Inferior parietal cortex (tissue), 1 donor: ENCODE measurements around the gene IFNA17.
"Not testable (repeated sequence)": the region's sequence is repeated elsewhere in the genome, so short reads cannot be mapped to it uniquely, and the experiment has no call there.

Experiments
- DNase-seq: peaks from one replicate; pipeline ENCODE4 v3.0.0-alpha.2; 2016; ENCODE audit errors: extremely low spot score

The IFNA17 gene

DNA sequence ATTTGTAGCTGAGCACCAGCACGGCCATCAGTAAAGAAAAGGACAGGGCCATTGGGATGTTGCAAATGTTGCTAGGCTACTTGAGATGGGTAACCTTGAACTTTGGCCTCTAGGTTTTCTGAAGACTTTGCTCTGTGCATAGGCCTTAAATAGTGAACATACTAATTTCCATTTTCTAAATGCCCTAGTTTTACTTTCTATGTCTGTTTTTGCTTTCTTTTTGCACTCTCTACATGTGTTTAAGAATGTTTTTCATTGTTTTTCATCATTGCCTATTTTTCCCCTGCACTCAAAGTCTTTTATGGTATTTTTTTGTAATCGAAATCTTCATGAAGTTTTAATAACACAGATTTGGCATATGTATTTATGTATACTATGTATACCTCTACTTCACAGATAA lies at the start of gene IFNA17:
IFNA17 (minus strand) TSS at position 101 of the 400 bp plus-strand sequence; CDS start at position 52, 49 bp downstream.
- DNase-seq: no peak

DNA sequence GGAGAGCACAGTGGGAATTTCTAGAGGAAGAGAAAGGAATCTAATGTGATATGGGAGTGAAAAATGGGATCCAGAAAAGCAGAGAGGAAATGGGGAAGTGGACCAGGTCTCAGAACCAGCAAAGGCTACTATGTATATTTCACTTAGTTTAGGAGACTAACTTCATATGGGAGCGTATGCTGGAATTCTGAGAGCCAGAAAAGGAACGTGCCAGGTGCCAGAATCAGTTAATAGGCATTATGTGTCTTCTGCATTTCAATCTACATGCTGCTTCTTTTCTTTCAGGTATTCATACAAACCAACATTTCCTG lies 40.3 kb upstream of the IFNA17 start:
- DNase-seq: no peak

DNA sequence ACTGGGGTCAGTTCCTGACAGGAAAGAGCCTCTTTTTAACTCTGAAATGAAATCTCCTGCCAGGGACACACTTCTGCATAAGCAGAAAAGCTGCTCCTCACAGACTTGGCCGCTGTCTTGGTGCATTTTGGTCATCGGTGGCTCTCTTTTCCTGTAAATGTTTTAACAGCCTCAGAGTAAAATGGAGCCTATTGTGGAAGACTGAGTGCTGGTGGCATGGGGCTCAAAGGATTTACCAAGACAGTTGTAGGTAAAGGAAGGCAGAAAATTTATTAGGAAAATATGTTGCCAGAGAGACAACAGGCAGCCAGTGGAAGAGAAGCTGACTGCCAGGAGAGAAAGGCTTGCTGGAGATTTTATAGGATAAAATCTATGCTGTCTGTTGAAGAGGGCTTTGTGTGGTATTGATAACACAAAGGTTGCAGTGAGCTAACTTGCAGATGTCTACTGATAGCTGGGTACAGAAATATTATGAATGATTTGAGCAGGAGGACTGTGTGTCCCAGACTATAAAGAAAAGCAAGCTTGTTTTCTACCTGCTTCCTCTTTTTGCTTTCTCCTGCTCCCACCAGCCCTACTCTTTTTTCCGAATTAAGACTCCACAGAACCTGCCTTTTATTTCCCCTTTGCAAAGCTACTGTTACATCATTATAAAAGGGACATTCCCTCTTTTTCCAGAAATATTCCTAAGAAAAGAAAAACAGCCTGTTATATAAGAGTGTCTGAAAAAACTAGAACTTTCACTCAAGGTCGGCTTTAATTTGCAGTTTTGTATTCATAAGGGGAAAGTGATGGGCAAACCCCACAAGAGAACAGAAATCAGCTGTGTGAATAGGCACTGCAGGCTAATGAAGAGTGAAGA lies 39.7 kb upstream of the IFNA17 start:
- peak; percentile 5 for DNase-seq

DNA sequence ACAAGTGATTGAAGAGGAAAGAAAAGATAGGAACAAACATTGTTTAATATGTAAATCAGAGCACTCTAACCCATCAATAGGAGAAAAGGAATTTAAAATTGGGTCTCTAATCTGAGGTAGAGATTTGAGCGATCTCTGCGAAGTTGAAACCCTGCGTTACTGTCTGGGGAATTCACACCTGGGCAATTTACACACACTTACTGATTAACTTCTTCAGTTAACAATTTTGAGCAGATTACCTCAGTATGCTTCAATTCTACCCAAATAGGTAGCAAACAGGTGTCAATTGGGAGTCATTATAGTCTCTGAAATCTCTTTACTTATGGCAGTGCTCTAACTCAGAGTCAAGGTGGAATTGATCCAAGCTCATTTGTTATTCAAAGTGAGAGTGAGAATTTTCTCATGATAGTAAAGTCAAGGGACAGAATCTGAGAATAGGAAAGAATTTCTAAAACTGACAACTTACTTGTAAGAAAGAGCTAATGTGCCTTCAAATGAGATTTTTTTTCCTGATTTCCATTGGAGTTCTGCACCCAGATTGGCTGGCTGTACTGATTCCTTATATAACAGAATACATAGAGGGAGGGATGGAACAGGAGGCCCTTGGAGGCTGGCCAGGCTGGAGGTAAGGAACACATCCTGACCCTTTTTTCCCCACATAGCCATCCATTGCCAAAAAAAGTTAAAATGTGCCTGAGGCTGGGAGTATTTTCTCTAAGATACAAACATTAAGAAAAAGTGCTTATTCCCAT lies 38.9 kb upstream of the IFNA17 start:
- DNase-seq: no peak

DNA sequence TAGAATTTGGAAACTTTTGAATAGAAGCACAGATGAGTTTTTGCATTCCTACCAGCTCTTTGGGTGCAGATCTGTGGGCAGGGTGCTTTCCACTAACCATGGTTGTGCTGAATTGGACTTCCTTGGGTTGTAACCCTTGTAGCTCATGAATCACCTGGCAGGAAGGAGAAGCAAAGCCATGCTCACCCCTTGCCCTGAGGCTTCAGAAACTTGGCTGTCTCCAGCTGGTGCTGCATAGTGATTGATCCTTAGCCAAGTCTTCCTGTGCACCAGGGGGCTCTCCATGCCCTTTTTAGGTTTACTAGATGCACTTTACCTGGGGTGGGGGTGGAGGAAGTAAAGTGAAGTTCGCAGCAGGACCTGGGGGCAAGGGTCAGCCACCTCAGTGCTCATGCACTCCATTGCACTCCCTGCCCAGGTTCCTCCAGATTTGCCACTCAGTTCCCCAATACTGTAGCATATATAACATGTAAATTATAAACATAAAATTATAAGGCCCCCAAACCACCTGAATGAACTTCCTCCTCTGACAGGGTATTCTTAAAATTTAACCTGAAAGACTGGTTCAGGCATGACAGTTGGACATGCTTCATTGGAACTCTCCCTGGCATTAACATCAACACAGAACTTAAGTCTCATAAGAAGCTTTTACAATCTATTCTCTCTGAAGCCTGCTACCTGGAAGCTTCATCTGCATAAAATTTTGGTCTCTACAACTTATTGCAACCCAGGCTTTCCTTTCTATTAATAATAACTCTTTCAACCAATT lies 37.6 kb upstream of the IFNA17 start:
- no peak for DNase-seq

DNA sequence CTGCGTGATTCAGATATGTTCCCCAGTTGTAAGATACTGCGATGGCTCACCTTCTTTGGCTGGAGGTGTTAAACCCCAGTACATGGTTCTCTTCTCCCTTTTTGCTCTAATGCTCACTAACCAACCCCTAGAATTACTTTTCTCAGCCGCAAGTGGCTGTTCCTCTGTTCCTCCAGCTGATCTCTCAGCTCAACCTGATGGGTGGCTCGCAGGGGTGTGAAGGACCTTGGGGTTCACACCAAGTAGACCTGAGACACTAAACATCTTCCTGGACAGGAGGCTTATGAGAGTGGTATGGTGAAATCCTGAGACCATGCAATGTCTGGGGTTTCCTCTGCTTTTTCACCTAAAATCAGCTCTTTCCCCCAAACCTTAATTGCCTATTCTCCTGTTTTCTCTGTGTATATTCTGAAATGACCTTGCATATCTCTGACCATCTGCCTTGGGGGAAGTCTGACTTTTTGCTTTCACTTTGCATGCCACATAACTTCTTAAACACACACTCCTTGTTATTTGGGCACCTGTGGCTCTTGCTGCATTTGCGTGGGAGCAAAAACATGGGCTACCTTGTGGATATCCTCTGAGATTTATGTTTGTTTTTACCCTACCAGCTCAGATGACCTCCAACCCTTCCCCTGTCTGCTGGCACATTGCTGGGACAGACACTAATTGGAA lies 27.7 kb upstream of the IFNA17 start:
- no peak for DNase-seq

DNA sequence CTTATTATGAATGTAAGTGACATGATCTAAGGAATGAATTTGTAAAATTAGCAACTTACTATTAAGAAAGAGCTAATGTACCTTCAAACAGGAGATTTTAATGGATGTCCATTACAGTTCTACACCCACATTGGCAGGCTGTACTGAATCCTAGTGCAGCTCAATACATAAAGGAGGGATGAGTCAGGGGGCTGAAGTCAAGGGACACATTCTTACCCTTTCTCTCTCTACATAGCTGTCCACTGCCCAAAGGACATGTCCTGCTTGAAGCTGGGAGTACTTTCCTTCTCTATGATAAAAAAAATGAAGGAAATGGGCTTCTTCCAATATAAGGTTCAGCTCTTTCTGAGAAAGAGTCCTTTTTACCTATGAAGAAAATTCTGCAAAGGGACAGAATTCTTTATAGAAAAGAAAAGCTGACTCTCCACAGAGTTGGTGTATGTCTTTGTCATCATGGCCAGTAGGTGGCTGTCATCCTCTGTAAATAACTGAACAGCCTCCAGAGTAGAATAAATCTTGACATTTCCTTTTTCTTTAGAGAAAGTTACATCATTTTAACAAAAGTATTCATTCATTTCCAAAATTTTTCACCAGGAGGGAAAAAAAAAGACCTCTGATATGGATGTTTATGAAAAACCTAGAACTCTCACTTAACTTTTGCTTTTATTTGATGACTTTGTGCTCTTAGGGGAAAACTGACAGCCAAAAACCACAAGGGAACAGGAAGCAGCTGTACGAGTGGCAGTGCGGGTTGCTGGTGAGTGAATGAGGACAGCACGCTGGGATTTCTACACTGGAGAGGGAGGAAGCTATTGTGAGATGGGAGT lies 24.9 kb upstream of the IFNA17 start:
- DNase-seq: peak; percentile 64

DNA sequence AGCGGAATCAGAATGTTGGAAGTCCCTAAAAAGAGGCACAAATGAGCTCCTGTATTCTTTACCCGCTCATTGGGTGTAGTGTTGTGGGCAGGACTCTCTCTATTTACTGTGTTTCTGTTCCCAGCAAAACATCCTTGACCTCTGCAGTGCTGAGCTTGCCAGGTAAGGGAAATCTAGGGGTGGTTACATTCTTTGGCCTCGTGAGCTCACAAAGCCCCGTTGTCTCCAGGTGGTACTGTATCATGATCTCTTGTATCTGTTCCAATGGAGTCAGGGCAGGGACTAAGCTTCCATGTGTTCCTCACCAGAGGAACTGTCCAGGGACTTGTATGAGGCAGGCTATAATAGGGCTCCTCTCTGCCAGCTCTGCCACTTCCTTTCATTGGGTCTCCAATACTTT lies 23.6 kb upstream of the IFNA17 start:
- DNase-seq: no peak

DNA sequence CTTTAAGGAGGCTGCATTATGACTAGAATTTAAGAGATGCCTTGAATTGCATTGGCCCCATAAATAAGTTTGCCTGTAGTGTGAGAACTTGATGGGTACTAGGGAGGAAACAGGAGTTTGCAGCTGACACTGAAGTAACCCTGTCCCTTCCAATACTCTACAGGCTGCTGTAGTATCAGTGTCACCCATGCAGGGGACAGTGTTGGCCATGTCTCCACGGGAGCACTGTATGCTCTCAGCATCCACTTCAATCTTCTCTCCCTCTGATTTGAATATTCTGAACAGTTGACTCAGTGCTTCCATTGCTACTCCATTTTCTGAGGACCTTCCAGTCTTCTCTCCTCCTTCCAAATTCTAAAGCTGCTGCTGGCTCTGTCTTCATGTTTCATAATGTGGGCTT lies 23.2 kb upstream of the IFNA17 start:
- DNase-seq: no peak

DNA sequence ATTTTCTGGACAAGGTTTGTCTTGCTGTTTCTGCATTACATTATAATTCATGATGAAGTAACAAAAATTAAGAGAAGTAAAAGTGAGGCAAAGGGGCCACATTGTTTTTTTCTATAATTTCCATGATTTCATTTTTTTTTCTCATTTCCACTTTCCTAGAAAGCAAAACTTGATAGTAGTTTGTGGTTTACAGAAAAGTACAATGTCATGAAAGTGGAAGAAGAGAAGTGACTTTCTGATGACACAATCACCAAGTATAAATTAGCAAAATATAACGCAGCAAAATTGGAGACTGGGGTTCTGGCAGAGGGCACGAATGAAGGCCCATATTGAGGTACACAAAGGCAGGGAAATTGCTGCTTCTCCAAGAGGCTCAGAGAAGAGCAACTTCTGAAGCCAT lies 16.8 kb upstream of the IFNA17 start:
- no peak for DNase-seq

DNA sequence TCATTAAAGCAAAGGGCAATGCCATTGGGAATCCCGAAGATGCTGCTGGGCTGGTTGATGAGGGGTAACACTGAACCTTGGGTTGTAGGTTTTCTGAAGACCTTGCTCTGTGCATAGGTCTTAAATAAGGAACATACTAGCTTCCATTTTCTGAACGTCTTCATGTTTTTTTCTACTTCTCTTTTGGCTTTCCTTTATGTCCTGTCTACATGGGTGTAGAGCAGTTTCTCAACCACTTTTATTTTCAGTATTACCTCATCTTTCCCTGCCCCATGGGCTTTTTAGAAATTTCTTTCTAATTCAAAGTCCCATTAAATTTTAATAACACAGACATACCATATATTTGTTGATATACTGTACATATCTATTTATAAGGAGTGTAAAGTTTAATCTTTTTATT lies 11.9 kb upstream of the IFNA17 start, which contains the start of gene IFNA14:
IFNA14 (minus strand) TSS at position 95 of the 400 bp plus-strand sequence; CDS start at position 25, 70 bp downstream.
- no peak for DNase-seq

DNA sequence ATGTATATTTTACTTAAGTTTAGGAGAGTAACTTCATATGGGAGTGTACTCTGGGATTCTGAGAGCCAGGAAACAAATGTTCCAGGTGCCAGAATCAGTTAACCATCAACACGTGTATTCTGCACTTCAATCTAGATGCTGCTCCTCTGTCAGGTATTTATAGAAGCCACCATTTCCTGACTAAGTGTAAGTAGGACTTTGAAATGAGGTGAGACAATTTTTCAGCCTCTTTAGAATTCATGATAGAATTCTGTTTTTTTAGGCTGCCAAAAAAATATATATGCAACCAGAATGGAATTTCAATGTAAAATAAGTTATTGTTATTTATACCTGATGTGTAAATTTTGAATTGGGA lies 8.3 kb upstream of the IFNA17 start:
- not testable (repeated sequence) for DNase-seq

DNA sequence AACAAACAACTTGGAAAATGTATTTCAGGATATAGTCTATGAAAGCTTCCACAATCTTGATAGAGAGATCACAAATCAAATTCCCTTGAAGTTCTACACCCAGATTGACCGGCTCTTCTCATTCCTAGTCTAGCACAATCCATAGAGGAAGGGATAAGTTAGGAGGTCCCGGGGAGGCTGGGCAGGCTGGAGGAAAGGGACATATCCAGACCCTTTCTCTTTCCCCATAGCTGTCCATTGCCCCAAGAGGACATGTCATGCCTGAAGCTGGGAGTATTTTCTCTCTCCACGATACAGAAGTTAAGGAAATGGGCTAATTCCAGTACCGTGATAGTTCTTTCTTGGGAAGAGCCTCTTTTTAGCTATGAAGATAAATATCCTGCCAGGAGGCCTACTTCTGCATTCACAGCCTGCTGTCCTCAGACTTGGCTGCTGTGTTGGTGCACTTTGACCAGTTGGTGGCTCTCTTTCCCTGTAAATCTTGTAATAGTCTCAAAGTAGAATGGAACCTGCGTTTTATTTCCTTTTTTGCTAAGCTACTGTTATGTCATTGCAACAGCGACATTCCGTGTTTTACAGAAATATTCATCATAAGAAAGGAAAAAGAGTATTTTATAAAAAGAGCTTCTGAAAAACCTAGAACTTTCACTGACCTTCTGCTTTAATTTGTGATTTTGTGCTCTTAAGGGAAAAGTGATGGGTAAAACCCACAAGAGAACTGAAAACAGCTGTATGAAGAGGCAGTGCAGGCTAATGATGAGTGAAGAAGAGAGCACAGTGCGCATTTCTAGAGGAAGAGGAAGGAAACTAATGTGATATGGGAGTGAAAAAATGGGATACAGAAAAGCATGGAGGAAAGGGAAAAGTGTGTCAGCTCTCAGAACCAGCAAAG lies 7.7 kb upstream of the IFNA17 start:
- DNase-seq: peak; percentile 51

DNA sequence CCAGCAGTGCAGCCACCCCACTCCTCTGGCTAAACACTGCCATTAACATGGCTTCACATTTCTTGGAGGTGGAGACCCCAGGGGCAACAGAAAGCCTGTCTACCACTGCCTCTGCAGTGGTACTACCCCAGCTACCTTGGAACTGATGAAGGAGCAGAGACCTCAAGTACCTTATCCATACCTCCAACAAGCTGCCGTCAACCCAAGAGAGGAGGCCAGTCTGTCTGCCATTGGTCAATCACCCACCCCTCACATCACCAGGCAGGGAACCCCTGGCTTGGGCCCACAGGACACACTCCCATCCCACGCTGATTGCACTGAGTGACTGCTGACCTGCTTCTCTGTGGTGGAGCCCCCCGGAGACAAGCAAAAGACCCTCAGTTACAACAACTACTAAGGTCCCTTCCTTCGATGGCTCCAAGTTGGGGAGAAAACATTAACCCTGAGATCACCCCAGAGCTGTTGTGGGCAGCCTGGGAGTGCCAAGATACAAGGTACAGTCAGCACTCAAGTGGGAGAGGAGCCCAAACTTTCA lies 6.2 kb upstream of the IFNA17 start:
- no peak for DNase-seq

DNA sequence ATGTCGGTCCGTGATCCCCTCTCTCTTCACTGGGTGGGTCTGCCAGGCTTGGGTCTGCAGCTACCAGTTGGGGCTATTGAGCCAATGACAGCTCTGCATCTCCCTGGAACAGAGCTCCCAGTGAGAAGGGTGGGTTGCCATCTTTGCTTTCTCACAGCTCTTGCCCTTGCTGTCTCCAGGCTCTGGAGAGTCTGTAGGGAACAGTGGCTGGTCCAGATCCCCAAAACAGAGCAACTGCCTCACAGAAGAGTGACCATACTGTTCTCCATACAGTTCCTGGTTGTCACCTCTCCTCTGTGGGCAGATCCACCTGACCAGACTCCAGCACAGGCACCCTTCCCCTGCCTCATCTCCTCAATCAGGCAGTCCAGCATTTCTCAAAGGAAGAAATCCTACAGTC lies 5.2 kb upstream of the IFNA17 start:
- DNase-seq: no peak

DNA sequence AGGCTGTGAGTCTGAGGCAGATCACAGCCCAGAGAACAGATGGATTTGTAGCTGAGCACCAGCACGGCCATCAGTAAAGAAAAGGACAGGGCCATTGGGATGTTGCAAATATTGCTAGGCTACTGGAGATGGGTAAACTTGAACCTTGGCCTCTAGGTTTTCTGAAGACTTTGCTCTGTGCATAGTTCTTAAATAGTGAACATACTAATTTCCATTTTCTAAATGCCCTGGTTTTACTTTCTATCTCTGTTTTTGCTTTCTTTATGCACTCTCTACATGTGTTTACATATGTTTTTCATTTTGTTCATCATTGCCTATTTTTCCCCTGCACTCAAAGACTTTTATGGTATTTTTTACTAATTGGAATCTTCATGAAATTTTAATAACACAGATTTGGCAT lies 10.8 kb downstream of the IFNA17 start, which contains the start of gene IFNA16:
IFNA16 (minus strand) TSS at position 101 of the 400 bp plus-strand sequence; CDS start at position 95, 6 bp downstream.
- not testable (repeated sequence) for DNase-seq

DNA sequence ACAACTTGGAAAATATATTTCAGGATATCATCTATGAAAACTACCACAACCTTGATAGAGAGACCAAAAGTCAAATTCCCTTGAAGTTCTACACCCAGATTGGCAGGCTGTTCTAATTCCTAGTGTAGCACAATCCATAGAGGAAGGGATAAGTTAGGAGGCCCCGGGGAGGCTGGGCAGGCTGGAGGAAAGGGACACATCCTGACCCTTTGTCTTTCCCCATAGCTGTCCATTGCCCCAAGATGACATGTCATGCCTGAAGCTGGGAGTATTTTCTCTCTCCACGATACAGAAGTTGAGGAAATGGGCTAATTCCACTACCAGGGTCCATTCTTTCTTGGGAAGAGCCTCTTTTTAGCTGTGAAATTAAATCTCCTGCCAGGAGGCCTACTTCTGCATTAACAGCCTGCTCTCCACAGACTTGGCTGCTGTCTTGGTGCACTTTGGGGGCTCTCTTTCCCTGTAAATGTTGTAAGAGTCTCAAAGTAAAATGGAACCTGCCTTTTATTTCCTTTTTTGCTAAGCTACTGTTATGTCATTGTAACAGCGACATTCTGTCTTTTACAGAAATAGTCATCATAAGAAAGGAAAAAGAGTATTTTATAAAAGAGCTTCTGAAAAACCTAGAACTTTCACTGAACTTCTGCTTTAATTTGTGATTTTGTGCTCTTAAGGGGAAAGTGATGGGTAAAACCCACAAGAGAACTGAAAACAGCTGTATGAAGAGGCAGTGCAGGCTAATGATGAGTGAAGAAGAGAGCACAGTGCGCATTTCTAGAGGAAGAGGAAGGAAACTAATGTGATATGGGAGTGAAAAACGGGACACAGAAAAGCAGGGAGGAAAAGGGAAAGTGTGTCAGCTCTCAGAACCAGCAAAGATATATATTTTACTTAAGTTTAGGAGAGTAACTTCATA lies 14.4 kb downstream of the IFNA17 start:
- not testable (repeated sequence) for DNase-seq

DNA sequence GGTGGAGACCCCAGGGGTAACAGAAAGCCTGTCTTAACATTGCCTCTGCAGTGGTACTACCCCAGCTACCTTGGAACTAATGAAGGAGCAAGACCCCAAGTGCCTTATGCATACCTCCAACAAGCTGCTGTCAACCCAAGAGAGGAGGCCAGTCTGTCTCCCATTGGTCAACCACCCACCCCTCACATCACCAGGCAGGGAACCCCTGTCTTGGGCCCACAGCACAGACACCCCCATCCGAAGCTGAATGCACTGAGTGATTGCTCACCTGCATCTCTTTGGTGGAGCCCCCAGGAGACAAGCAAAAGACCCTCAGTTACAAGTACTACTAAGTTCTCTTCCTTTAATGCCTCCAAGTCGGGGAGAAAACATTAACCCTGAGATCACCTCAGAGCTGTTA lies 15.9 kb downstream of the IFNA17 start:
- DNase-seq: not testable (repeated sequence)
